IPS-18a (cell line): ENCODE results near the gene NFRKB.
"Not testable (repeated sequence)": the region's sequence is repeated elsewhere in the genome, so short reads cannot be mapped to it uniquely, and the experiment has no call there.

ENCODE experiments used
- H3K27ac ChIP-seq: one replicate; pipeline ENCODE4 v1.5.1; 2013; ENCODE audit warnings: low read length
- H3K27me3 ChIP-seq: one replicate; pipeline ENCODE4 v1.6.1; 2013; ENCODE audit warnings: mild to moderate bottlenecking, low read length; ENCODE audit not compliant: control insufficient read depth, insufficient read depth
- H3K36me3 ChIP-seq: one replicate; pipeline ENCODE4 v1.6.1; 2013; ENCODE audit warnings: low read depth, low read length; ENCODE audit not compliant: control insufficient read depth
- H3K4me1 ChIP-seq: one replicate; pipeline ENCODE4 v1.6.1; 2013; ENCODE audit warnings: low read depth, low read length; ENCODE audit not compliant: control insufficient read depth
- H3K4me3 ChIP-seq: one replicate; pipeline ENCODE4 v1.5.1; 2013; ENCODE audit warnings: low read length
- H3K9ac ChIP-seq: one replicate; pipeline ENCODE4 v1.6.1; 2013; ENCODE audit warnings: mild to moderate bottlenecking, low read length, moderate library complexity
- H3K9me3 ChIP-seq: one replicate; pipeline ENCODE4 v1.6.1; 2013; ENCODE audit warnings: low read depth, low read length; ENCODE audit not compliant: control insufficient read depth

The NFRKB gene

GRCh38 chr11:129855086-129855485 is 40.3 kb downstream of the NFRKB start:
- H3K9me3 ChIP-seq, result no peaks in the 10 kb centered on the region
- no peak overlapping the region for H3K9ac ChIP-seq
- H3K4me1 ChIP-seq, result no peaks in the 10 kb centered on the region
- no peaks in the 10 kb centered on the region for H3K27me3 ChIP-seq
- H3K36me3 ChIP-seq, result peaks cover 4% of the 10 kb centered on the region
- no peak overlapping the region for H3K27ac ChIP-seq
- H3K4me3 ChIP-seq, result no peak overlapping the region

DNA sequence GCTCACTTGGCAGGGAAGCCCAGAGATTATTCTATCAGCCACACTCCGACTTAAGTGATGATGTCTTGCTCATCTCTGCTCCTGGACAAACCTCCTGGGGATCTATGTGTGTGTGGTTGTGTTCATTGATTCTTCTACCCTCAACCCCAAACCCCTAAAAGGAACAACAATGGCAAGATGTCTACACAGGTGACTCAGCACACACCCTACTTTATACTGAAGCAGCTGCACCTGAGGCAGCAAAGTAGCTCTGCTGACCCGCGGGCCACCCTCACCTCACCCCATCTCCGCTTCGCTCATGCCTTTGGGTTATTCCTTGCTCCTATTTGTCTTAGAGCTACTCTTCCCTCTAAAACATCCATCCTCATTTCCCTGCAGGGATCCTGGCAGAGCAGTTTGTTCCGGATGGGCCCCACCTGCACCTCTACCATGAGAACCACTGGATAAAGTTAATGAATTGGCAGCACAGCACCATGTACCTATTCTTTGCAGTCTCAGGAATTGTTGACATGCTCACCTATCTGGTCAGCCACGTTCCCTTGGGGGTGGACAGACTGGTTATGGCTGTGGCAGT is 41.1 kb downstream of the NFRKB start:
- Histone ChIP-seq H3K9ac (no peak overlapping the region), H3K4me3 (no peak overlapping the region), H3K4me1 (no peaks in the 10 kb centered on the region), H3K27ac (no peak overlapping the region), H3K36me3 (peaks cover 4% of the 10 kb centered on the region), H3K9me3 (no peaks in the 10 kb centered on the region), H3K27me3 (no peaks in the 10 kb centered on the region)

DNA sequence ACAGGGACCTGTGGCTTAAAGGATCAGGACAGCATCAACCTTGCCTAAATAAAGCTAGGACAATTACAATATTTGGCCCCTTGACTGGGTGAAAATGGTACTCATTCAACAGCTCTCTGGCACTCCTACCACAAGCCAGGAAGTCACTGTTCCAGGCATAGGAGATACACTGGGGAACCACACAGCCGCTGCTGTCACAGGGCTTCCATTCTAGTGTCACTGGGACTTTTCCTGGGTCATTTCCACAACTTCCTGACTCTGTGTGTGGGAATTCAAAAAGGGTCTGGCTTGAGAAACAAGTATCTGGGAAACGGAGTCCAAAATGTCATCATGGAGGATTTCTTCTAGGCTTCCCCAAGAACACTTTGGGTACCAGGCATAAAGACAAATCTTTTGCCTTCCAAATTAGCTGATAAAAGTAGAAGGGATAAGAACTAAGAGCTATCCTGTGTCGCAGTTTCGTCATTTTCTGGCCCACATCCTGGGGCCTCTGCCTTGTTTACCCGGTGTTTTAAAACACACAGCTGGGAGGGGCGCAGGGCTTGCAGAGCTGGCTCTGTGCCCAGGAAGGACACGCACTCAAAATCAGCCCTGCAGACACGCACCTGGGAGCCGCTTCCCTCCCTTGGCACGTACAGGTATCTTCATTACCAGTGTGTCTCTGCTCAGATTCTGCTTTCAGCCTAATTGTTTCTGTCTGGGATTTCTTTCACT is 41.7 kb downstream of the NFRKB start:
- H3K27me3 ChIP-seq, result no peaks in the 10 kb centered on the region
- H3K36me3 ChIP-seq, result no peaks in the 10 kb centered on the region
- H3K9me3 ChIP-seq, result no peaks in the 10 kb centered on the region
- no peaks in the 10 kb centered on the region for H3K4me1 ChIP-seq
- no peak overlapping the region for H3K9ac ChIP-seq
- no peak overlapping the region for H3K27ac ChIP-seq
- no peak overlapping the region for H3K4me3 ChIP-seq

- Histone ChIP-seq H3K27ac (no peak overlapping the region), H3K27me3 (no peaks in the 10 kb centered on the region), H3K4me1 (no peaks in the 10 kb centered on the region), H3K36me3 (no peaks in the 10 kb centered on the region), H3K4me3 (no peak overlapping the region), H3K9ac (no peak overlapping the region), H3K9me3 (no peaks in the 10 kb centered on the region)
Observed at GRCh38 chr11:129852125-129852740, 43.1 kb downstream of the NFRKB start.

DNA sequence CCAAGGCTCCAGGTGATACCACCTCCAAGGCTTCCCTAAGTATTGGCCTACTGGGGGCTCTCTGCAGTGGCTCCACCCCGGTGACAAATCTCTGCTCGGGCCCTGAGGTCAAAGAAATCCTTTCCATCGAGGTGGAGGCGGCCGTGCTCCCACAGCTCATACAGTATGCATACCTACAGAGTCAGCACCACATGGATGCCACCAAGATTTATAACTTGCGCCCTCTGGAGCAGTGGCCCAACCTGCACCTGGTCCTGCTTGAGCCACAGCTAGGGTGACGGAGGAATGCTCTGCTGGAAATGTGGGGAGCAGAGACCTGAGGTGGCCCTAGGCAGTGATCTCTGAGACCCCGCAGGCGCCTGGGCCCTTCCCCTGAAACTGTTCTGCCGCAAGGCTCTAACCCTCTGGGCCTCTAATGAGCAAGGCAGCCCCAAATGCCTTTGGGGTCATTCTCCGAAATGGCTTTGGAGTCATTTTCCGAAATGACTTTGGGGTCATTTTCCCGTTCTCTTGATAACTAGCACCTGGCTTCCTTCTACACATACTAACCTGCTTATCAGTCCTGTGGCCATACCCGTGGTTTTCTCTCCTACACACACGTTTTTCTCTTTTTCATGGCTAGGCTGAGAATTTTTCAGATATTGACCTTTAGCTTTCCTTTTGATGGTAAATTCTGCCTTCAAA is 45.8 kb downstream of the NFRKB start:
- no peaks in the 10 kb centered on the region for H3K4me1 ChIP-seq
- H3K27ac ChIP-seq, result no peak overlapping the region

DNA sequence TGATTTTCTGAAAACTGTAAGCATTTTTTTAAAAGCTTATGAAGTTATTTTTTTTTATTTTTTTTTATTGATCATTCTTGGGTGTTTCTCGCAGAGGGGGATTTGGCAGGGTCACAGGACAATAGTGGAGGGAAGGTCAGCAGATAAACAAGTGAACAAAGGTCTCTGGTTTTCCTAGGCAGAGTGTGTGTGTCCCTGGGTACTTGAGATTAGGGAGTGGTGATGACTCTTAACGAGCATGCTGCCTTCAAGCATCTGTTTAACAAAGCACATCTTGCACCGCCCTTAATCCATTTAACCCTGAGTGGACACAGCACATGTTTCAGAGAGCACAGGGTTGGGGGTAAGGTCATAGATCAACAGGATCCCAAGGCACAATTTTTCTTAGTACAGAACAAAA is 48.0 kb downstream of the NFRKB start:
- not testable (repeated sequence) for H3K9me3 ChIP-seq, H3K27ac ChIP-seq, H3K4me3 ChIP-seq, H3K9ac ChIP-seq, H3K36me3 ChIP-seq, H3K4me1 ChIP-seq, H3K27me3 ChIP-seq

More for the DNA sequence above, 45.8 kb downstream of the NFRKB start:
- H3K9ac ChIP-seq, result no peak overlapping the region
- no peak overlapping the region for H3K4me3 ChIP-seq
- no peaks in the 10 kb centered on the region for H3K36me3 ChIP-seq
- H3K9me3 ChIP-seq, result no peaks in the 10 kb centered on the region
- H3K27me3 ChIP-seq, result no peaks in the 10 kb centered on the region

GRCh38 chr11:129846508-129847335 is 48.7 kb downstream of the NFRKB start:
- Histone ChIP-seq H3K4me1 (no peaks in the 10 kb centered on the region), H3K27me3 (no peaks in the 10 kb centered on the region), H3K9me3 (no peaks in the 10 kb centered on the region), H3K27ac (no peak overlapping the region), H3K9ac (no peak overlapping the region), H3K36me3 (no peaks in the 10 kb centered on the region), H3K4me3 (no peak overlapping the region)
